Hepatocyte (in vitro differentiated cells): ENCODE measurements around the gene TNPO3. TPM values are rescaled to one million over a fixed set of nuclear protein-coding genes. Genes with fewer than 3 reads are reported as not detected.
A peak's percentile ranks its signal among the peaks of the same experiment; 100 is the strongest.

Source experiments
- DNase-seq: peaks from one replicate; pipeline ENCODE4 v3.0.0-alpha.2; 2016; ENCODE audit warnings: low spot score
- H2AFZ ChIP-seq: fragments of 200-600 bp; sonication (generic); 2 replicates; pipeline ENCODE4 v1.6.0; 2016; ENCODE audit warnings: antibody characterized with exemption, mild to moderate bottlenecking
- H3K27ac ChIP-seq: fragments of 200-600 bp; sonication (generic); 2 replicates; pipeline ENCODE4 v1.5.1; 2016; ENCODE audit warnings: mild to moderate bottlenecking
- H3K27me3 ChIP-seq: fragments of 200-600 bp; sonication (generic); 2 replicates; pipeline ENCODE4 v1.6.1; 2016
- H3K36me3 ChIP-seq: fragments of 200-600 bp; sonication (generic); replicated peaks from 2 replicates; pipeline ENCODE4 v1.5.1; 2016; ENCODE audit warnings: low read depth; ENCODE audit not compliant: insufficient read depth
- H3K4me1 ChIP-seq: fragments of 200-600 bp; sonication (generic); 2 replicates; pipeline ENCODE4 v1.5.1; 2016; ENCODE audit warnings: mild to moderate bottlenecking, moderate library complexity; ENCODE audit not compliant: insufficient read depth
- H3K4me2 ChIP-seq: fragments of 200-600 bp; sonication (generic); 2 replicates; pipeline ENCODE4 v1.6.0; 2016
- H3K4me3 ChIP-seq: fragments of 200-600 bp; sonication (generic); 2 replicates; pipeline ENCODE4 v1.5.1; 2016; ENCODE audit warnings: mild to moderate bottlenecking
- H3K79me2 ChIP-seq: fragments of 200-600 bp; sonication (generic); 2 replicates; pipeline ENCODE4 v1.6.0; 2017; ENCODE audit warnings: mild to moderate bottlenecking
- H3K9me2 ChIP-seq: fragments of 200-600 bp; sonication (generic); replicated peaks from 2 replicates; pipeline ENCODE4 v1.6.0; 2017; ENCODE audit warnings: mild to moderate bottlenecking; ENCODE audit not compliant: insufficient read depth
- H3K9me3 ChIP-seq: fragments of 200-600 bp; sonication (generic); 2 replicates; pipeline ENCODE4 v1.5.1; 2016; ENCODE audit warnings: low read depth, mild to moderate bottlenecking
- H4K20me1 ChIP-seq: fragments of 200-600 bp; sonication (generic); 2 replicates; pipeline ENCODE4 v1.6.0; 2016; ENCODE audit warnings: mild to moderate bottlenecking; ENCODE audit not compliant: insufficient read depth, poor library complexity, severe bottlenecking
- EZH2 ChIP-seq: fragments of 200-600 bp; sonication (generic); IDR thresholded peaks from 2 replicates; pipeline ENCODE4 v1.6.1; 2016; ENCODE audit warnings: antibody characterized with exemption, mild to moderate bottlenecking, borderline replicate concordance
- EZH2phosphoT487 ChIP-seq: fragments of 200-600 bp; sonication (generic); IDR thresholded peaks from one replicate; pipeline ENCODE4 v1.6.1; 2018; ENCODE audit warnings: antibody characterized with exemption, mild to moderate bottlenecking, low read depth, moderate library complexity; ENCODE audit not compliant: unreplicated experiment, severe bottlenecking
- WGBS: methylation state at CpG from one replicate; pipeline ENCODE4 v1.1.6; 2016; ENCODE audit warnings: low lambda C conversion rate; ENCODE audit errors: missing lambda C conversion rate; 5-methylcytosine and 5-hydroxymethylcytosine counted together
- polyA plus RNA-seq: library from polyadenylated mRNA; unstranded; fragments of >200 nt; fragmentation: Nextera tagmentation; extraction: Ambion mirVana; gene quantifications from 2 replicates; pipeline ENCODE4 v1.2.1, GENCODE V29; 2016
- total RNA-seq: library from RNA; depleted of rRNA; stranded (reverse); fragments of >200 nt; gene quantifications from 2 replicates; pipeline ENCODE4 v1.2.3, GENCODE V29; 2014
- TF ChIP-seq, protein P1 (sequence below): fragments of 200-600 bp; sonication (generic); IDR thresholded peaks from 2 replicates; pipeline ENCODE4 v1.5.1; 2016; ENCODE audit warnings: antibody characterized with exemption, mild to moderate bottlenecking; ENCODE audit not compliant: poor library complexity

TNPO3 gene
- total RNA-seq (32.2 and 35.4 TPM in 2 replicates), polyA plus RNA-seq (19.9 and 20.3 TPM in 2 replicates)

DNA sequence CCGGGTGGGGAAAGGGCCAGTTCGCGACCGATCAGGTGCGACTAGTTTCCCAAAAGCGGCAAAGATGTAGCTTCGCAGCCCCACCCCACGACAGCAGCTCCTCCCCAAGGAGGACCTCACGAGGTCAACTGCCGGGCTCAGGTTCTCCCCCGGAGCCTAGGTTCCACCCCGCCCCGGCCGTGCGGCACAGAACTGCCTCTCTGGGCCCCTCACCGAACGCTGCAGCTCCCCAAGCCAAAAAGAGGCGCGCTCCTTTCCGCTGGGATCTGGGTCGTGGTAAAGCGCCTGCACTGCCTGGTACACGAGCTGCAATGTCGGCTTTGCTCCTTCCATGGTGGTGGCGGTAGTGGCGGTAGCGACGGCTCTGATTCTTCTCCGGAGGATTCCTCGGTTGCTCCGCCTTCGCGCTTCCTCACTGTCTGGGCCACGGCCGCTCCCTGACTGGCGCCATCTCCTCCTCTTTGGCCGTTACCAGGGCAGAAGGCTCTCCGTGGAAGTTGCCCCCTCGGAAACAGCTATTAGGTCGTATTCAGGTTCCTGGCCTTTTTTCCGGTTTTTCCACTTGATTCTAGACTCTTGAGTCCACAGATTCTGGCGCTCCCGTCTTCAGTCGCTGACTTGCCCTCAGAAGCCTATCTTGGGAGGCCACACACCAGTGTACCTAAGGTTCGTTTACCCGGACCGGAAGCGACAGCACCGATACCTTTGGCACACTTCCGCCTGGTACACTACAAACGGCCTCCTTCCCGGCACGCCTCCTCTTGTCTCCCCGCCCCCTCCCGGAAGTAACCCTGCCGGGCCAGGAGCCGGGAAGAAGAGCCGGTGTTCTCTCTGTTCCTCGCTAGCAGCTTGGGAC is at the start of gene TNPO3:
Gene TNPO3, minus strand, starts transcription at position 674 of the 856 bp plus-strand sequence. Its CDS starts 341 bp downstream, at position 333.
- DNase-seq = peak; percentile 96
- Histone ChIP-seq H3K36me3 (no peaks in the 10 kb centered on the region), H3K4me3 (peak within 1 kb of the TSS; percentile 53), H3K79me2 (peaks cover 45% of the 10 kb centered on the region), H3K4me2 (peak within 1 kb of the TSS; percentile 88), H3K27ac (peak within 1 kb of the TSS; percentile 99), H3K9me3 (no peaks in the 10 kb centered on the region), H4K20me1 (peaks cover 13% of the 10 kb centered on the region), H3K9me2 (no peaks in the 10 kb centered on the region), H2AFZ (peak within 1 kb of the TSS; percentile 78), H3K27me3 (peaks cover 3% of the 10 kb centered on the region), H3K4me1 (peaks cover 18% of the 10 kb centered on the region)
- 1% methylated on average over 58 of the region's 59 CpGs for WGBS
- TF ChIP-seq EZH2phosphoT487 = no peak
- TF ChIP-seq EZH2 = no peak
- TF ChIP-seq, protein P1, sequence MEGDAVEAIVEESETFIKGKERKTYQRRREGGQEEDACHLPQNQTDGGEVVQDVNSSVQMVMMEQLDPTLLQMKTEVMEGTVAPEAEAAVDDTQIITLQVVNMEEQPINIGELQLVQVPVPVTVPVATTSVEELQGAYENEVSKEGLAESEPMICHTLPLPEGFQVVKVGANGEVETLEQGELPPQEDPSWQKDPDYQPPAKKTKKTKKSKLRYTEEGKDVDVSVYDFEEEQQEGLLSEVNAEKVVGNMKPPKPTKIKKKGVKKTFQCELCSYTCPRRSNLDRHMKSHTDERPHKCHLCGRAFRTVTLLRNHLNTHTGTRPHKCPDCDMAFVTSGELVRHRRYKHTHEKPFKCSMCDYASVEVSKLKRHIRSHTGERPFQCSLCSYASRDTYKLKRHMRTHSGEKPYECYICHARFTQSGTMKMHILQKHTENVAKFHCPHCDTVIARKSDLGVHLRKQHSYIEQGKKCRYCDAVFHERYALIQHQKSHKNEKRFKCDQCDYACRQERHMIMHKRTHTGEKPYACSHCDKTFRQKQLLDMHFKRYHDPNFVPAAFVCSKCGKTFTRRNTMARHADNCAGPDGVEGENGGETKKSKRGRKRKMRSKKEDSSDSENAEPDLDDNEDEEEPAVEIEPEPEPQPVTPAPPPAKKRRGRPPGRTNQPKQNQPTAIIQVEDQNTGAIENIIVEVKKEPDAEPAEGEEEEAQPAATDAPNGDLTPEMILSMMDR = no peak

DNA sequence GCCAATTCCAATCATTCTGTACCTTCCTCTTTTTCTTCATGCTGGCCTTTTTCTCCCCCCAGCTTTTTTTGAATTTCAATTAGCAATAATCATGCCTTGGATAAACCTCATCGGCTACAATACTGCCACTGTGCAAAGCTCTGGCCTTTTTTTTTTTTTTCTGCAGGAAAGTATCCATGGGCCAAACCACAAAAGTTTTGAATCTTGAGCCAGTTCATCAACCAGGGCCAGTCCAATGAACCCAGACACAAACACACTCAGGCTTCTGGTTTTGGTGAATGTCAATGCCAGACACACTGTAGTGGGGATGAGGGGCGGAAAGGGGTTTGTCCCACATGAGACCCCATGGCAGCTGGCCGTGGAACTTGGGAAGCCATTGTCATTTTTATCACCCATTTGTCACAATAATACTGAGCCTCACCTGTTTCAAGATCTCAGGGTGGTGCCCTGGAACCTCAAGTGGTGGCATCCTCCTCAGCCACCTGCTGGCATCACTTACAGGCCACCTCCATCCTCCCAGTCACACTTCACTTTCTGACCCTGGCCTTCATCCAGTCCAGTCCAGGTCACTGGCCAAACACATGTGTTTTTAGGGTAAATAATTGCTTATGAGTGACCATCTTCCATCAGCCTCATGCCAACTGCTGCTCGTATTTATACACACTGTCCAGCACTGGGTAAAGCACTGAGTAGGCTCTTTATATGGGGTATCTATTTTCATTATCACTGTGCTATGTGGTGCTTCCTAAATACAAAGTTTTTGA is 48.8 kb upstream of the TNPO3 start:
- no peaks in the 10 kb centered on the region for H4K20me1 ChIP-seq
- no peak overlapping the region for H3K4me2 ChIP-seq
- H2AFZ ChIP-seq = no peak overlapping the region
- no peaks in the 10 kb centered on the region for H3K36me3 ChIP-seq
- no peaks in the 10 kb centered on the region for H3K79me2 ChIP-seq
- no peak for DNase-seq
- TF ChIP-seq EZH2phosphoT487 (no peak), EZH2 (no peak)
- TF ChIP-seq, protein P1 = no peak
- peak overlapping the region; percentile 87 for H3K27ac ChIP-seq
- H3K9me2 ChIP-seq = no peaks in the 10 kb centered on the region
- H3K27me3 ChIP-seq = no peaks in the 10 kb centered on the region
- WGBS = 94% methylated on average over 4 of the region's 4 CpGs
- H3K4me1 ChIP-seq = peaks cover 24% of the 10 kb centered on the region
- no peaks in the 10 kb centered on the region for H3K9me3 ChIP-seq
- no peak overlapping the region for H3K4me3 ChIP-seq

DNA sequence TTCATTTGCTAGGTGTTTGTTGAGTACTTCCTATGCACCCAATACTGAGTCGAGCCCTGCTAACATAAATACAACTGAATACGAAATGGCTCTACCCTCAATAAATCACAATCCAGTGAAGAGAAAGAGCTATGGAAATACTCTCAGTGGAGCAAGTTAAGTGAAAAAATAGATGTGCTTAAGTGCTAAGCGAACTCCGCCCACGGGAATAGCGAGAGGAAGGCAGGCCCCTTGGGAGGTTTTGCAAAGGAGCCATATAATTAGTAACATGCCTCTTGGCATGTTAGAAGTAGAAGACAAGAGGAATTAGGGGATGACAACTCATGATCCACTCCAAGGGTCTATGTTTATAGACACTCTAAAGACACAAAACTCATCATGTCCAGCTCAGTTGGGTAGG is 46.8 kb upstream of the TNPO3 start:
- 87% methylated on average over 6 of the region's 6 CpGs for WGBS
- TF ChIP-seq EZH2phosphoT487 = no peak
- TF ChIP-seq EZH2 = no peak
- TF ChIP-seq, protein P1 = no peak
- no peaks in the 10 kb centered on the region for H3K9me3 ChIP-seq
- no peaks in the 10 kb centered on the region for H3K27me3 ChIP-seq
- no peaks in the 10 kb centered on the region for H3K9me2 ChIP-seq
- no peak overlapping the region for H2AFZ ChIP-seq
- no peak for DNase-seq
- no peak overlapping the region for H3K4me3 ChIP-seq
- no peaks in the 10 kb centered on the region for H3K36me3 ChIP-seq
- no peaks in the 10 kb centered on the region for H3K79me2 ChIP-seq
- peak overlapping the region; percentile 74 for H3K27ac ChIP-seq
- H3K4me1 ChIP-seq = peaks cover 24% of the 10 kb centered on the region
- no peak overlapping the region for H3K4me2 ChIP-seq
- no peaks in the 10 kb centered on the region for H4K20me1 ChIP-seq
